HG03025 (cell line): ENCODE measurements around the gene SIRPA.

Source experiments
- ATAC-seq: cut with Tn5 transposase; IDR thresholded peaks from one replicate; pipeline ENCODE4 v1.9.1; 2021; ENCODE audit warnings: mild to moderate bottlenecking, moderate library complexity; ENCODE audit not compliant: unreplicated experiment, low FRiP score

SIRPA gene

DNA sequence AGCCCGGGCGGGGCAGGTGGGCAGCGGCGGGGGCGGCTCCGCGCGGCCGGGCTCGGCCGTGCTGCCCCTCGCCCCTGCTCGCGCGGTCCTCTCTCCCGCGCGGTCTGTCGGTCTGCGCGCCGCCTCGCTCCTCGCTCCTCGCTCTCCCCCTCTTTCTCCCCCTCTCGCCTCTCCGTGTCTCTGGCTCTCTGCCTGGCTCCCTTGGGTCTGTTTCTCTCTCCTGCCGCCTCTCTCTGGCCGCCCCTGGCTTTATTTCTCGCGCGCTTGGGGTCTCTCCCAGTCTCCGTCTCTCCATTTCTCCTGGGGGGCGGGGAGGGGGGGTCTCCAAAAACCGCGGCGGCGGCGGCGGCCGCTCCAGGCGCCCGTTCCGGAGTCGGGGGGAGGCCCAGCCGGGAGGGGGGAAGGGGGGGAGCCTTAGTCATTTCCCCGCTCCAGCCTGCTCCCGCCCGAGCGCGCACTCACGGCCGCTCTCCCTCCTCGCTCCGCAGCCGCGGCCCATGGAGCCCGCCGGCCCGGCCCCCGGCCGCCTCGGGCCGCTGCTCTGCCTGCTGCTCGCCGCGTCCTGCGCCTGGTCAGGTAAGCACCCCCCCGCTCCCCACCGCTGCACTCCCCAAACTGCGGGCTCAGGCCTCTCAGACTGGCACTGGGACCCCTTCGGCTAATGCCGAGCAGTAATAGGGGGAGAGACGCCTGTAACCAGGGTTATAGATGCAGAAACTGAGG, at the start of gene SIRPA:
Gene SIRPA (plus strand): TSS at position 457 of the 723 bp plus-strand sequence. CDS start 41 bp downstream, at position 498.
- no peak for ATAC-seq

DNA sequence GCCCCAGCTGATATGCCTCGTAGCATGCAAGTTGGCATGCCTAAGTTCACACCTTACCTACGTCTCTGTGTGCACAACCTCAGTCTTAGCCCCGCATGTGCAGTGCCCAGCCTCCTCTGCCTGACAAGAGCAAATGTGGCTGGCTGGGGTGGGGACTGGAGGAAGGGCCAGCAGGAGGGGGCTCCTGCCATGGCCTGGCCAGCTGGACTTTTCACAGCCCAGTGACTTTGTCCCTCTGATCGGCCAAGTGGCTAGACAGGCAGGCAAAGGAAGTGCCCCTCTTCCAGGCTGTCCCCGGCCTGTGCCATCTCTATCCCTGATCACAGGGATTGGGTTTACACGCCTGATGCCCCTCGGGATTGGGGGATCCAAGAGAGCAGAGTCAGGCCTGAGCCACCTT, 49.5 kb upstream of the SIRPA start:
- no peak for ATAC-seq

DNA sequence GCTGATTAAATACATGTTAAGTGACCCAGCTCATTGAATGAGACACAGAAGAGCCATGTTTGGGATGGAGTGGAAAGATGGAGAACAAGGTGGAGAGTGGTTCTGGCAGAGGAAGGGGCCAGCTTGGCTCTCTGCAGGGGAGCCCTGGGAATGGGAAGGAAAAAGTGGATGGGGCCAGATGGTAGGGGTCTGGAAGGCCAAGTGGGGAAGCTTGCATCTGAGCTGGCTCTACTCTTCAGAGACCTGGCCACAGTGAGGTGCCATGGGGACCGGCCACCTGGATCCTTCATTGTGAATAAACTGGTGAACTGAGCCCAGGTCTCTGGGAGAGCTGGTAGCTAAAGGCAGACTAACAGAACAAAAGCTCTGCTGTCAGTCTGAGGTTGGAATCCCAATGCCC, 48.9 kb upstream of the SIRPA start:
- ATAC-seq: no peak

DNA sequence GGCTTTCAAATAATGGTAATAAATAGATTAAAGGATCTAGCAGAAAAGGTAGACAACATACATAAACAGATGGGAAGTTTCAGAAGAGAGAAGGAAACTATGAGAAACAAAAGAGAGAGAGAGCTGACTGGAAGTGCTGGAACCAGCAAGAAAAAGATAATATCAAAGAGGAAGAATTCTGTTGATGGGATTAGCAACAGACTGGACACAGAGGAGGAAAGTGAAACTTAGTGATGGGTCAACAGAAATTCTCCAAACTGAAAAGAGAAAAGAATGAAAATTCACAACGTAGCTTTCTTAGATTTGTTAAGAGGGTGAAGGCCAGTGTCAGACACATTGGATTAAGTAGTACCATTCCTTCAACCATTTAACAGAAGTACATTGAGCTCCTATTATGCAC, 48.3 kb upstream of the SIRPA start:
- ATAC-seq: no peak

DNA sequence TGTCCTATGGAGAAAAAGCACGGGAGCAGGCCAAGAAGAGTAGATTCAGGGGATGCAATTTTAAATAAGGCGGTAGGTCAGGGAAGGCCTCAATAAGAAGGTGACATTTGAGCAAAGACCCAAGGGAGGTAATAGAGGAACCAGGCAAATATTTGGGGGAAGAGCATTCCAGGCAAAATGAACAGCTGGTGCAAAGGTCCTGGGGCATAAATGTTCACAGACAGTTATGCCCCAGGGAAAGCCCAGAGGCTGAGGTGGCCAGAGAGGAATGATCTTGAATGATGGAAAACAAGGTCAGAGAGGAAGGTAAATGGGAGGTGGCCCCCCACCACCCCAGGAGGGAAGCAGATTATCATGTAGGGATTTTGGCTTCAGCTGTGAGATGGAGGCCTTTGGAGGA, 47.4 kb upstream of the SIRPA start:
- ATAC-seq: no peak

DNA sequence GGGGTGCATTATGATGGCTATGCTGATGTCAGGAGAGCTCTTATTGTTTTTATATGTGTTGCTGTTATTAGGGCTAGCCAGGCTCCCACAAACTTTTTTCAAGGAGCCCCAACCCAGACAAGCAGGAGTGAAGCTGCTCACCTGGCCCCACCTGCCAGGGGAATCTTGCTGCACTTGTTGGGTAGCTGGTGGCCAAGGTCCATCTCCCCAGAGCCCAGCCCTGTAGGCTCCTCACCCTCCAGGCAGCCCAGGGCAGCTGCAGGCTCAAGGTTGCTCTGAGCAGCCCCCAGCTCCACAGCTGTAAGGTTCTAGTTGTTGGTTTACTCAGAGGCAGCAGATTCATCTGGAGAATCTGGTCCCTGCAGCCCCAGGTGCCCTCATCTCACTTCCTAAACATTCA, 46.8 kb upstream of the SIRPA start:
- ATAC-seq: no peak

DNA sequence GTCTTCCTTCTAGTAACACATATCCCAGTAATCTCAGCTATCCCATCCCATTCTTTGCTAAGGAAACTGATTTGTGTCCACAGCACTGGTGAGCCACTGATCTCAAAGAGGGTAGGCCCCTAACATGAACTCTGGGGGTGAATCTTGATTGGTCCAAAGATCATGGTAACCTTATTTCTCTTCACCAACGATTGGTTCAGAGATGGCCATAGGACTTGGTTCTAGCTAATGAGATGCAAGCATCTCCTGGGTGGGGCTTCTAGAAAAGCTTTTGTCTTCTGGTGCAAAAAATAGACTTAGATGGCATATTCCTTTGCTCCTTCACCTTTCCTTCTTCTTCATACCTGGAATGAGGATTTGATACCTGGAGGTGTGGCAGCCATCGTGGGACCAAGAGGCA, 43.8 kb upstream of the SIRPA start:
- ATAC-seq: no peak

DNA sequence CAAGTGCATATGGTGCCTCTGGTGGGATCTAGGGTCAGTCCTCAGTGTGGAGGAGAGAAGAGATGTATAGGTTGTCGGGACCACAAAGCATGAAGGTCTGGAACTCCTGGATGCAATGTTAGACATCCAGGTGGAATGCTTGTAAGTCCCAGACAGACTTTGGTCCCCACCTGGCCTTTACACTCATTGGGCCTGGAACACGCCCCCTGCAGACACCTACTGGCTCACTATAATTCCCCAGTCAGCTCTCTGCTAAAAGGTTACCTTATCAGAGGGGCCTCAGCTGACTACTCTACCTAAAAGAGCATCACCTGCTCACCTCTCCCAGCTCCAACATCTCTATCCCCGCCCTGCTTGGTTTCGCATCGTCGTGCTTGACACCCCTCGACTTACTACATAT, 41.7 kb upstream of the SIRPA start:
- ATAC-seq: no peak

DNA sequence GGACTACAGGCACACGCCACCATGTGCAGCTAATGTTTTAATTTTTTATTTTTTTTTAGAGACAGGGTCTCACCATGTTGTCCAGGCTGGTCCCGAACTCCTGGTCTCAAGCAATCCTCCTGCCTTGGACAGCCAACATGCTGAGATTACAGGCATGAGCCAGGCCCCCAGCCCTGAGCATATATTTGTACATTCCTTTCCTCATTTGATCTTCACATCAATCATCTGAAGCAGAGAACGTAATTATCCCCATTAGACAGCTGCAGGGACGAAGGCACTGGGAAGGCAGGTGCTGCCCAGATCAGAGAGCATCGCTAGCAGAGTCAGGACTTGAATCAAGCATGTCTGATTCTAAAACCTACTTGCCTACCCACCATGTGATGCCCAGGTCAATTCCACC, 41.0 kb upstream of the SIRPA start:
- ATAC-seq: no peak

DNA sequence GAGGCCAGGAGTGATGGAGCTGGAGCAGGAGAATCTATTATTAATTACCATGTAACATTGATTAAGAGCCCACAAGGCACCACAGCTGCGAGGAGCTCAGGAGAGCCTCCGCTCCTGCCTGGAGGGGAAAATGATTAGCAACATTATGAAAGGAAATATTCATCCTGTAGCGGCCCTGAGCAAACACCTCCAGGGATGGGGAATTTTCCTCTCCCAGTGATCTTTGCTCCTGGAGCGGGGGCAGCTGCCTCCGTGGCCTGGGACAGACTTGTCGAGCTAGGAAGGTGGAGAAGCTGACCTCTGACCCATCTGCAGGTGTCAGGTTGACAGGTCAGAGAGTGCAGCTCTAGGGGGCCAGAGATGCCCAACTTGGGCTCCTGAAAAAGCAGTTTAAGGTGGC, 40.1 kb upstream of the SIRPA start:
- no peak for ATAC-seq

DNA sequence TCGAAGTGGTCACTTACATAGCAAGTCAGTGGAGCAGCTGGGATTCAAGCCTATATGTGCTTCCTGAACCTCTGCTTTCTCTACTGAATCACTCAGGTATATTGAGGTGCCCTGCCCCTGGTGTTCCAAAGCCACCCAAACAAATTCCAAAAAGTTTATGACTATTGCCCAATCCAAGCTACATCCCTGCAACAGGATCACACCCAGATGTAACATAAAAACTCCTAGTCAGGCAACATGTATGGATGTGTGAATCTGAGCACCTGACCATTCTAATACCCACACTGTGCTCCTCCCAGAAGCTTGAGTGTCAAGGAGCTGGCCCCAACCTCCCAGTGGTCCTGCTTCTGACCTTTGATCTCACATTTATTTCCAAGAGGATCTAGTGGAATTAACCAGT, 39.5 kb upstream of the SIRPA start:
- ATAC-seq: no peak

DNA sequence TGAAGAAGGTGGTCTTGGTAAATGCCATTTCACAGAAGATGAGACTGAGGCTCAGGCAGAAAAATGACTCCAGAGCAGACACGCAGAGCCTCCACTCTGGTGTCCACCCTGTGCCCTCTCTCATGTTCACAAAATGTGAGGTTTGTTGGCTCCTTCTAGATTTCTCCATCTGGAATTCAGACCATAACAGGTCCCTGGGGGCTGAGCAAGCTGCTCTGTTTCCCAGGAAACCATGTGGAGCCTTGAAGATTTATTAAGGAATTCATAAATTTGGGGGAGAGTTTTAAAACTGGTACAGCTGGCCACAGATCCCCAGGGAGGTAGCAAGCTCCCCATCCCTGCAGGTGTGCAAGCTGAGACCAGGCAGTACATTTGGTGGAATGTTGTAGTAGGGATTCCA, 38.8 kb upstream of the SIRPA start:
- ATAC-seq: no peak

DNA sequence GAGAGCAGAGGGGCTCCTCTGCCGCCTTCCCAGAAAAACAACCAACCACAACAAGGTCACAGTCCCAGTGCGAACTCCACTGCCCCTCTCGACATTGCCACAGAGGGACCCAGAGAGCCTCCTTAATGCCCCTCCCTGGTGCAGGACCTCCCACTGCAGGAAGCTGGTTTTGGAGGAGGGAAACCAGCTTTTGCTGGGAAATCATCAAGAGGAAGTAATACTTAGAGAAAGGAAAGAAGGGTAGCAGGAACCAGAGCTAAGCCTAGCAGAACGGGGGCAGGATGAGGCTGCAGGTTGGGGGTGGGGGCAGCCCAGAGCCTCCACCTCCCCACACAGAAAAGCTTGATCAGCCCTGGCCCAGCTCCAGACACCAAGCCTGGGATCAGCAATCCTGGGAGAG, 37.7 kb upstream of the SIRPA start:
- no peak for ATAC-seq

DNA sequence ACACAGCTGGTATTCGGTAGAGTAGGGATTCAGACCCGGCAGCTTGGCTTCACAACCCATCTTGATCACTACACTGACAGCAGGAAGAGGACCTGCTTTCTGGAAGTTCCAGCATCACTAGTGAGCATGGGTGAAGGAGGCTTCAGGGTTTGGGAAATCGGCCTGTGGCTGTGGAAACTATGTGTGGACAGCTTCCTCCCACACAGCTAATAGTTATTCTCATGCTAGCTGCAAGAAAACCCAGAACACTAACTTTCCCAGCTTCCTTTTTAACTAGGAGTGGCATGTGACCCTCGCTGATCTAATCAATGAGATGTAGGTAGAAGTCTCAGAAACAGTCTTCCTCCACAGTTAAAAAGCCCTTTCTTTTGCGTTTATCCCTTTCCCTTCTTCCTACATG, 36.3 kb upstream of the SIRPA start:
- no peak for ATAC-seq

DNA sequence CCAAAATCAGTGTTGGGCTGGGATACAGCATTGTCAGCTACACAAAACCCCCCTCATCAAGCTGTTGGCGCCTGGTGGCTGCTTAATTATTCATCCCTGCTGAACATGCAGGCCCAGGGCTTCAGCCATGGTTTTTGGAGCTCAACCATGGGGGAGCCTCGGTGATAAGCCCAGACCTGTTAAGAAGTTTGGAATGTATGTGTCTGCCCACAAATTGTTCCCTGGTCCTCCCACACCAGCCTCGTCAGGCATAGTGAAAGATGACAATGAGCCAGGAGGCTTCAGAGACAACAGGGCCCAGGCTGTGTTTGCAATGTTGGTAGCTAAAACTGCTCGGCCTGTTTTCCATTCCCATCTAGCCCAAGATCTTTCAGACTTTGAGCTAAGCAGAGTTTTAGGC, 34.8 kb upstream of the SIRPA start:
- no peak for ATAC-seq

DNA sequence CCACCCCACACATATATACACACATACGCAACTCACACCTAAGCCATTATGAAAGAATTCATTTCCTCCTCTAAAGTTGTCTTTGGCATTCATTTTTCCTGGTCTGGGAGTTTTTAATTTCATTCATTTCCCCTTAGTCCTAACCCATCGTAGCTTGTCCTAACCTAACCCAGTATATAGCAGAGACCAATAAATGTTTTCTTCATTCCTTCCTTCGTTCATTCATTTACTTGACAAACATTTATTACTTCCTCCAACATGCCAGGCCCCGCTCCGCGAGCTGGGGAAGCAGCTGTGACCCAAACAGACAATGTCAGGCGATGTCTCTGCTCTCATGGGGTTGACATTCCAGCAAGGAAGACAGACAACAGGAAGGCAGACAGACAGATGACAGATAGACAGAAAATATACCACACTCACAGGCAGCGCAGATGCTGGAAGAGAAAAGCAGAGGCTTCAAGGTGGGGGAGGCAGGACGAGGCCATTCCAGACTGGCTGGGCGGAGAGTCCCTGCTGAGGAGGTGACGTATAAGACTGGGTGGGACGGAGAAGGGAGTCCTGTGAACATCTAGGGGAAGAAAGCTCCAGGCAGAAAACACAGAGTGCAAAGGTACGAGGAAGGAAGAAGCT, 33.7 kb upstream of the SIRPA start:
- ATAC-seq: no peak

DNA sequence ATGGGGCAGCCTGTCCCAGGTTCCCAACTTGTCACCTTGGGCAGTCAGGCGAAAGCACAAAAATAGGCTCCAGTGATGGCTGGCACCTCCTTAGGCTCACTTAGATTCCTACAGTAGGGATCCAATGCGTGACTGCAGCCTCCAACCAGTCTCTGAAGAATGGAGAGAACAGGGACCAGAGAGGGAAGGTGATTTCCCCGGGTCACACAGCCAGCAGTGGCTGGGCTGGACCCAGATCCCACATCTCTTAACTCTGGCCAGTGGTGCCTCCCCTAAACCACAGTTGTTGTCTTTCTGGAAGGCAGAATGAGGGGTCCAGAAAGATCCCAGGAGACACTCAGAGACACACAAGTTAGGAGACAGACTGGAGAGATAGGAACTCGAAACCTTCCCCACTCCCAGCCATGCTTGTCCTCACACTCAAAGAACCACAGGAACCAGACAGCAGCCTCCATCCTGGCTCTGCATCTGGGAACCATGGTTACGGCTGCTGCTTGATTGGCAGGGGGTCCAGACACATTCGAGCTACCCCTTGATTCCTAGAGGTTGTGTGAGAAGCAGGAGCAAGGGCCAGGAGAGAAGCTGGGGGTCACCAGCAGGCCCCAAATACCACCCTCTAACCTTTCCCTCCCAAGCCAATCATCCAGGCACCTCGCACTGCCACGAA, 33.1 kb upstream of the SIRPA start:
- no peak for ATAC-seq

DNA sequence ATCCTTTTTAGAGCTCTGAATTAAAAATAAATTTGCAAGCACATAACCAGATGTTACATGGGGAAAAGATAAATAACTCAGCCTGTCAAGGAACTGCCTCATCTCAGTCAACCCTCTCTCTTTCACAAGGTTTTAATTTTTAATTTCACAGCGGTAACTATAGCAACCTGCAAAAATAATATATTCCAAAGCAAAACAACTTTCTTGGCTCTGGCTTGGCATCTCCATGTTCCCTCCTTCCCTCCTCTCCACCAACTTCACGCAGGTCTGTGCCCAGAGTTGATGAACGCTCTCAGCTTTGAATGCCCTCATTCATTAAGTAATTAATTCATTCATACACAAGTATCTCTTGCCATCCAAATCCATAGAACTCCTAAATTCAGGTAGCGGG, 32.5 kb upstream of the SIRPA start:
- ATAC-seq: no peak

DNA sequence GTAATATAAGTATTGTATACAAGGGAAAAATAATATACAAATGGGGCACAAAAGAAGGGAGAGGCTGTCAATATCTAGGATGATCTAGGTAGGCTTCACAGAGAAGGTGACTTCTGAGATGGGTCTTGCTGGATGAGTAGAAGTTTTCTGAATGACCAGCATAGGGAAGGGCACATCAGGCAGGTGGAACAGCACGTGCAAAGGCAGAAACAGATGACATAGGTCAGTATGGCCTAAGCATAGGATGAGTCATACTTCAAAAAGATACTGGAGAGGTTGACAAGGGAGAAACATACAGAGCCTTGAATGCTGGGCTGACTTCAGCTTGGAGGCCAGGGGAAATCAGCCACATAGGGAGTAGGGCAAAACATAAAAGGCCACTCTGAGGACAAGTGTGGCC, 31.9 kb upstream of the SIRPA start:
- no peak for ATAC-seq

DNA sequence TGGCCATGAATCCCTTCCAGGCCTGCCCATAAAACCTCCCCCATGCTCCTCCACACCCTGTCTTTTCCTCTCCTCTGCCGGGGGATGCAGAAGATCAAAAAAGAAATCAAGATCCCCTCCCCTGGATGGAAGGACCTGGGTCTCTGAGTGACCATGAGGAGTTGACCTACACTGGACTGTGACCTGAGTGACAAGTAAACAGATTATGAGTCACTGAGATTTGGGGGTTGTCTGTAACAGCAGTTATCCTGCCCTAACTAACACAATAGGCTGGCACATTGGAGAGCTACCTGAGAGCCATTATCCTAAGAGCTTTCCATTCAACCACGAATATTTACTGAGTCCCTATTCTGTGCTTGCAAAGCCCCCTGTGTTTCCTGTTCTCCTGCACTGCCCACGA, 28.4 kb upstream of the SIRPA start:
- no peak for ATAC-seq

DNA sequence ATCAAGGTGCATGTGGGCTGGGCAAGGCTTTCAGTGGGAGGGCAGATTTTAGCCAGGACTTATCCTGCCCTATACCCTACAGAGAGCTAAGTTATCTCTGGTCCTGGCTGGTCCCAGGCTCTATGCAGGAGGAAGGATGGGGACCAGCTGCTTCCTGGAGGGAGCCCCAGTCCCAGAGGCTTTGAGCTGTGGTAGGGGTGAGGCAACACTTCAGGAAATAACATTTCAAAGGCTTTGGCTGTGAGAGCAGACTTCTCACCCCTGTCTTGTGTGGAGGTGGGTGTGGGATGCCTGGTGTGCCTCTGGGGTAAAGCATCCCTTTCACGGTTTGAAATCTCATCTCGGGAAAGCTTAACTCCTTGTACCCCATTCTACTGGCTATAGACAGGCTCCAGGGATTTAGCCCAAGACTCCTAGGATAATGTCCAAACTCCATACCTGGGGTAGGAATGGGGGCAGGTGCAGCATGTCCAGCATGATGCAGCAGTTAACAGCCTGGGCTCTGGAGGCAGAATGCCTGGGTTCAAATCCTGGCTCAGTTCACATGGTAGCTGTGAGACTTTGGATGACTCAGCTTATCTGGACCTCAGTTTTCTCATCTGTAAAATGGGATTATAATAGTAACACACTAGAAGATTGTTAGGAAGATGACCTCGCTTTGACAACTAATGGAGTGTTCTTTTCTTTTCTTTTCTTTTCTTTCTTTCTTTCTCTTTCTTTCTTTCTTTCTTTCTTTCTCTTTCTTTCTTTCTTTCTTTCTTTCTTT, 27.5 kb upstream of the SIRPA start:
- no peak for ATAC-seq
